NT2/D1 (cell line): ENCODE measurements around the gene KCNN1.
A peak's percentile ranks its signal among the peaks of the same experiment; 100 is the strongest.

Source experiments
- DNase-seq: peaks from one replicate; pipeline ENCODE4 v3.0.0-alpha.2; 2011; ENCODE audit warnings: low read depth, low spot score
- H3K27me3 ChIP-seq: 2 replicates; pipeline ENCODE4 v1.6.0; 2011; ENCODE audit warnings: mild to moderate bottlenecking; ENCODE audit not compliant: insufficient read length, insufficient read depth
- H3K36me3 ChIP-seq: 2 replicates; pipeline ENCODE4 v1.6.1; 2011; ENCODE audit warnings: mild to moderate bottlenecking, low read length, mixed read lengths; ENCODE audit not compliant: insufficient read depth, insufficient read length
- H3K4me1 ChIP-seq: 2 replicates; pipeline ENCODE4 v1.5.1; 2011; ENCODE audit not compliant: insufficient read depth, insufficient read length
- H3K4me3 ChIP-seq: 2 replicates; pipeline ENCODE4 v1.5.1; 2011; ENCODE audit warnings: low read depth; ENCODE audit not compliant: insufficient read length
- H3K9ac ChIP-seq: 2 replicates; pipeline ENCODE4 v1.6.0; 2011; ENCODE audit warnings: low read depth; ENCODE audit not compliant: insufficient read length
- H3K9me3 ChIP-seq: 2 replicates; pipeline ENCODE4 v1.5.1; 2011; ENCODE audit warnings: mild to moderate bottlenecking, low read length; ENCODE audit not compliant: insufficient read depth
- SUZ12 ChIP-seq: IDR thresholded peaks from 2 replicates; pipeline ENCODE4 v1.6.1; 2011; ENCODE audit not compliant: insufficient read length, insufficient read depth; ENCODE audit errors: extremely low read depth
- YY1 ChIP-seq: IDR thresholded peaks from 2 replicates; pipeline ENCODE4 v1.6.1; 2011; ENCODE audit not compliant: insufficient read length, insufficient read depth
- ZNF274 ChIP-seq: IDR thresholded peaks from 2 replicates; pipeline ENCODE4 v1.6.1; 2011; ENCODE audit warnings: mild to moderate bottlenecking, low read depth, low read length

The KCNN1 gene

DNA sequence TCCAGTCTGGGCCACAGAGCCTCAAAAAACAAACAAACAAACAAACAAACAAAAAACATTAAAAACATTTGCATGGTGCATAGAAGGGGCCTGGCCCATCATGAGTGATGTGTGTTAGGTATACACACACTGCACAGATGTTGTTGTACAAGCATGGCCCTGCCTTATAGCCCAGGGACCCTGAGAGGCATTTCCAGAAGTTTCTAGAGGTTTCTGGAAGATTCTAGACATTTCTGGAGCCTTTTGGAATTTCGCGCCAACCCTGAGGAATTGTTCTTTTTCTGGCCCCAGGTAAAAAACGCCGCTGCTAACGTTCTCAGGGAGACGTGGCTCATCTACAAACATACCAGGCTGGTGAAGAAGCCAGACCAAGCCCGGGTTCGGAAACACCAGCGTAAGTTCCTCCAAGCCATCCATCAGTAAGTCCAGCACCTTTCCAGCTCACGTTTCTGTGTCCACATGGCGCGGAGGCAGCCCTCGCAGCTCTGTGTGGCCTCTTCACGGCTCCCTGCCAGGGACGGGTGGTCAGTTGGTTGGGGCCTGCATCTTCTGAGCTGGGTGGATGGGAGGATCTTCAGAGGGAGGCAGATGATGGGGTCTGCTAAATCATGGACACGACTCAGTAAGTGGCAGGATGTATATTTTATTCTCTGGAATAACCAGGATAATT is 22.7 kb downstream of the KCNN1 start:
- Histone ChIP-seq H3K9ac (no peak overlapping the region), H3K9me3 (no peaks in the 10 kb centered on the region), H3K27me3 (no peaks in the 10 kb centered on the region), H3K4me3 (no peak overlapping the region), H3K4me1 (peaks cover 10% of the 10 kb centered on the region), H3K36me3 (no peaks in the 10 kb centered on the region)
- no peak for TF ChIP-seq SUZ12
- no peak for TF ChIP-seq ZNF274
- TF ChIP-seq YY1 = no peak
- no peak for DNase-seq

- H3K4me1 ChIP-seq = peaks cover 12% of the 10 kb centered on the region
- H3K9me3 ChIP-seq = no peaks in the 10 kb centered on the region
- no peak overlapping the region for H3K4me3 ChIP-seq
- H3K9ac ChIP-seq = peak overlapping the region; percentile 21
- no peak for DNase-seq
- no peaks in the 10 kb centered on the region for H3K27me3 ChIP-seq
- H3K36me3 ChIP-seq = no peaks in the 10 kb centered on the region
- no peak for TF ChIP-seq YY1
- no peak for TF ChIP-seq ZNF274
- no peak for TF ChIP-seq SUZ12
Measured at GRCh38 chr19:17993076-17993813, 26.3 kb downstream of the KCNN1 start.

DNA sequence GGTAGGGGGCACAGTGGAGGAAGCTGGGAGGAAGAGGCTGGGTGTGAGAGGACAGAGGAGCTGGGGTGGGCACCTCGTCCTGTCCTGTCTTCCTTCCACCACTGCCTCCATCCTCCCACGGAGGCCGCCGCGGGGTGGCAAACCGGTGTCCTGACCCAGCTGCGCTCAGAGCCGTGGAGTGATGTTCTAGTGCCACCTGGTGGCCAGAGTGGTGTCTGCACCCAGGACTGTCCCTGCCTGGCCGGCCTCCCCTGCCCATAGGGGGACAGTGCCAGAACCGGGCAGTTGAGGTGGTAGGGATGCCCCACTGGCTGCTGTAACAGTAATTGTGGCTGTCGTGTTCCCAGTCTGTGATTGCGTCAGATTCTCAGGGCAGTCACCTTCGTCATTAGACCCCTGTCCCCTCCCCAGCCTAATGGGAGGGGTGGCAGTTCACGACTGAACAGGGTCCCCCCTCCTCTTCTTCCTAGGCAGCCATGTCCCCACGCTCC is 30.0 kb downstream of the KCNN1 start:
- Histone ChIP-seq H3K9ac (peak overlapping the region; percentile 14), H3K36me3 (no peaks in the 10 kb centered on the region), H3K4me3 (no peak overlapping the region), H3K9me3 (no peaks in the 10 kb centered on the region), H3K4me1 (peaks cover 17% of the 10 kb centered on the region), H3K27me3 (peaks cover 4% of the 10 kb centered on the region)
- DNase-seq = no peak
- no peak for TF ChIP-seq ZNF274
- TF ChIP-seq YY1 = no peak
- TF ChIP-seq SUZ12 = no peak

- no peak overlapping the region for H3K9ac ChIP-seq
- no peak for DNase-seq
Measured at GRCh38 chr19:17997969-17998826, 31.3 kb downstream of the KCNN1 start.

GRCh38 chr19:17998827-17999150 is 31.9 kb downstream of the KCNN1 start:
- DNase-seq = no peak
- TF ChIP-seq YY1 (no peak), ZNF274 (no peak), SUZ12 (no peak)
- peaks cover 16% of the 10 kb centered on the region for H3K4me1 ChIP-seq
- no peaks in the 10 kb centered on the region for H3K36me3 ChIP-seq
- no peaks in the 10 kb centered on the region for H3K9me3 ChIP-seq
- H3K27me3 ChIP-seq = peaks cover 7% of the 10 kb centered on the region
- no peak overlapping the region for H3K9ac ChIP-seq
- H3K4me3 ChIP-seq = no peak overlapping the region

More at GRCh38 chr19:17997969-17998826, 31.3 kb downstream of the KCNN1 start:
- Histone ChIP-seq H3K4me1 (peaks cover 19% of the 10 kb centered on the region), H3K36me3 (no peaks in the 10 kb centered on the region), H3K27me3 (peaks cover 7% of the 10 kb centered on the region), H3K9me3 (no peaks in the 10 kb centered on the region), H3K4me3 (no peak overlapping the region)
- TF ChIP-seq ZNF274 = no peak
- no peak for TF ChIP-seq YY1
- TF ChIP-seq SUZ12 = no peak

GRCh38 chr19:17999684-18000479 is 33.0 kb downstream of the KCNN1 start:
- no peak overlapping the region for H3K4me3 ChIP-seq
- H3K36me3 ChIP-seq = no peaks in the 10 kb centered on the region
- peaks cover 7% of the 10 kb centered on the region for H3K27me3 ChIP-seq
- H3K9me3 ChIP-seq = no peaks in the 10 kb centered on the region
- TF ChIP-seq SUZ12 (no peak), ZNF274 (no peak), YY1 (no peak)
- no peak for DNase-seq
- H3K9ac ChIP-seq = peak overlapping the region; percentile 10
- H3K4me1 ChIP-seq = peaks cover 16% of the 10 kb centered on the region
